ENCODE measurements around the gene KLHDC4. TPM values are rescaled to one million over a fixed set of nuclear protein-coding genes. Genes with fewer than 3 reads are reported as not detected.

Gene KLHDC4
- polyA plus RNA-seq, 4 donors = 23.7 to 28.7 (median 28.5) TPM

DNA sequence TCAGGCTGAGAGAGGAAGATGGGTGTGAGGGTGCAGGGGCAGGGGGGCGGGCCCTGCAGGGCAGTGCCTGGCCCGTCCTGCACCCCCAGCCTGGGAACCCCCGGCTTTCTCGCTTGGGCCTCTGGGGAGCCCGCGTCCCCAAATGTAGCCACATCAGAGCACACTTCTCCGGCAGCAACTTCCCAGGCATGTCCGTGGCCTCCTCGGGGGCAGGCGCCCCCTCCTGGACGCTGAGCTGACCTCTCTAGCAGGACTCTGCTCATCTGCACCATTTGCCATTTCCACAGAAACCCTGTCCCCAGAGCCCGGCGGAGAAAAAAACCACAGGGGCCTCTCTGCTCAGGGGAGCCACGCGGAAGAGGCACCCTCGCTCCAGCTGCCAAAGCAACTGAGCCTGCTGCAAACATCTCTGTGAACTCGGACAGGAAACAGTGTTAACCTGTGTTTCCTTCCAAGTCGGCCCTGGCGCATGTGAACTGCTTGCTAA is 63.4 kb downstream of the KLHDC4 start:
- DNase-seq (ENCODE audit: low read depth in 4 of 4, low spot score in 3 of 4) = no peak

DNA sequence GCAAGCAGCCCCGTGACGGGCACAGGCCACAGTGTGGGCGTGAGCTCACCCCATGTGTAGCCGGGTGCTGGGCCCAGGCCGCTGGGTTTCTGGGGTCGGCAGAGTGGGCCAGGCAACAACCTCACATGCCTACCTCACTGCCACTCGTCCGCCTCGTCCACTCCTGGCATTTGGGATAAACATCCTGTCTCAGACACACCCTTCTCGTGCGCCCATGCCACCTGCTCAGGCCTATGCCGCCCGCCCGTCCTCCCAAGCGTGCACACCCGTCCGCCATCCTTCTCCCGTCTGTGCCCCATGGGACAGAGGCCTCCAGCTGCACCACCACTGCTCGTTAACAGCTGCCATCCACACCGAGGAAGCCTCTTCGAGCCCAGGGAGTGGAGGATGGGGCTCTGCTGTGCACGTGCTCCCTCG is 64.3 kb downstream of the KLHDC4 start:
- no peak for DNase-seq (ENCODE audit: low read depth in 4 of 4, low spot score in 3 of 4)

GRCh38 chr16:87701078-87701460 is 64.7 kb downstream of the KLHDC4 start:
- DNase-seq (ENCODE audit: low read depth in 4 of 4, low spot score in 3 of 4) = no peak

GRCh38 chr16:87700406-87701077 is 65.2 kb downstream of the KLHDC4 start:
- no peak for DNase-seq (ENCODE audit: low read depth in 4 of 4, low spot score in 3 of 4)

DNA sequence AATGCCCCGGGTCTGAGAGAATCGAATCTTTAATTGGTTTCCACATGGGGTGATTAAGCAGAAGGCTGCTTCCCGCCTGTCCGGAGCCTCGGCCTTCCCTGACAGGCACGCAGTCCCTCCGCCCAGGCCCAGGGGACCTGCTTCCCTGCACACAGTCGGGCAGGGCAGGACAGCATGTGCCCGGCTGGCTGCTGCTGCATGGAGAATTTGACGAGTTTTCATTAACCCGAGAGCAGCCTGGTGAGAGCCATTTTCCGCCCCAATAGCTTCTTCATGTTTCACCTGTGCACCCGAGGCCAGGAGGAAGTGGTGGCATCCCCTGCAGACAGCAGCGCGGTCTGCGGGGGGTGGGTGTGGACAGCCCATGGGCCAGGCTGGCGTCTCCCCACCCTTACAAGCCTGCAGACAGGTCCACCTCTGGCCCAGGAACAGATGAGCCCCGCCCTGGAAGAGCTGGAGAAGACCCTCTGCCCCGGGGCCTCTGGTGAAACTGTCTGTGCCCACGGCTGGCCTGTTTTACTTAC is 67.0 kb downstream of the KLHDC4 start:
- DNase-seq (ENCODE audit: low read depth in 4 of 4, low spot score in 3 of 4) = no peak

DNA sequence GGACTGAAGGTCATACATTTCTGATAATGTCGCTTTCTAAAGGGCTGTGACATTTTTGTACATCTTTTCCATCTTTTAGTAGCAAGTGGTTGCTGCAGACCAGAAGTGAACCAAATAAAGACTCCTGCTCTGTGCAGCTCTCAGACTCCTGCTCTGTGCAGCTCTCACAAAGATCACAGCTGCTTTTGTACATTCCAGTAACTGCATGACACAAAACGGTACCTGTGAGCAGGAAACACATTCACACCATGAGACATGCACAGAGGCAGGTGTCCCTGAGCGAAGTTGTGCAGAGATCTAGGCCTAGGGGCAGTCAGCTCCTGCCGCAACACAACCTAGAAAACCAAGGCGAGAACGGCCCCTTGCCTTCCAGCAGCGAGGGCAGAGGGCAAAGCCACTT is 67.5 kb downstream of the KLHDC4 start:
- no peak for DNase-seq (ENCODE audit: low read depth in 4 of 4, low spot score in 3 of 4)

DNA sequence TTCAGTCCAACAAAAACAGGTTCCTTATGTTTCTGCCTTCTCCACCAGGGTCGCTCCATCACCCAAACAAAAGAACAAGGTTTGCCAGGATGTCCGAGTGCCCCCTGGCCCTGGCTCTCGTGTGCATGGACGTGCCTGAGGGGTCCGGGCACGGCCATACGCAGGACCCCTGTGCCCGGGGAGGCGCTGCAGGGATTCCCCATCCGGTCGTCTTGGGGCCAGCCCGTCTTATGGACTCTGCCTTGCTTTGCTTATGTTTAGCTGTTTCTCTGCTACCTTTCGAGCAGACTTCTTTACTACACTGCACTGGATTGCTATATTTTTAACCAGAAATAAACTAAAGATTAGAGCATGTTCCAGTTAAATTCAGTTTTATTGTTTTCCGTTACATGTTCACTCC is 68.0 kb downstream of the KLHDC4 start:
- no peak for DNase-seq (ENCODE audit: low read depth in 4 of 4, low spot score in 3 of 4)

DNA sequence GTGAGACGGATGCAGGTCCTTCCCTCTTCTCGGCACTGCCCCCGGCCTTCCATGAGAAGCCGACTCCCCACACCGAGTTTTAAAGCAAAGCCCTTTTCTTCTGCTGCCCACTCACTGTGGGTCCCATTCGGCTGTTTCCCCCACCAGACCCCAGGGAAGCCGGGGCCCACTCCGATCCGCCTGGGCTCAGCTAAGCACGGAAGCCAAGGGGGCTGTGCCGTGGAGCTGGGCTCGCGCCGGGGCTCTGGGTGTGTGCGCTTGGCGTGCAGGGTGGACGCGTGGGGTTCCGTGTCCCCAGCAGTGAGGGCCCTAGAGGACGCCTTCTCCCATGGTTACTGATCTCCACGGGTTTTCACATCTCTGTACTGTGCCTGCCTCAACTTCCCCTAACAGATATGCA is 68.5 kb downstream of the KLHDC4 start:
- DNase-seq (ENCODE audit: low read depth in 4 of 4, low spot score in 3 of 4) = no peak

- no peak for DNase-seq (ENCODE audit: low read depth in 4 of 4, low spot score in 3 of 4)
Observed at GRCh38 chr16:87696726-87697125, 69.1 kb downstream of the KLHDC4 start.

GRCh38 chr16:87695534-87695933 is 70.3 kb downstream of the KLHDC4 start:
- no peak for DNase-seq (ENCODE audit: low read depth in 4 of 4, low spot score in 3 of 4)

DNA sequence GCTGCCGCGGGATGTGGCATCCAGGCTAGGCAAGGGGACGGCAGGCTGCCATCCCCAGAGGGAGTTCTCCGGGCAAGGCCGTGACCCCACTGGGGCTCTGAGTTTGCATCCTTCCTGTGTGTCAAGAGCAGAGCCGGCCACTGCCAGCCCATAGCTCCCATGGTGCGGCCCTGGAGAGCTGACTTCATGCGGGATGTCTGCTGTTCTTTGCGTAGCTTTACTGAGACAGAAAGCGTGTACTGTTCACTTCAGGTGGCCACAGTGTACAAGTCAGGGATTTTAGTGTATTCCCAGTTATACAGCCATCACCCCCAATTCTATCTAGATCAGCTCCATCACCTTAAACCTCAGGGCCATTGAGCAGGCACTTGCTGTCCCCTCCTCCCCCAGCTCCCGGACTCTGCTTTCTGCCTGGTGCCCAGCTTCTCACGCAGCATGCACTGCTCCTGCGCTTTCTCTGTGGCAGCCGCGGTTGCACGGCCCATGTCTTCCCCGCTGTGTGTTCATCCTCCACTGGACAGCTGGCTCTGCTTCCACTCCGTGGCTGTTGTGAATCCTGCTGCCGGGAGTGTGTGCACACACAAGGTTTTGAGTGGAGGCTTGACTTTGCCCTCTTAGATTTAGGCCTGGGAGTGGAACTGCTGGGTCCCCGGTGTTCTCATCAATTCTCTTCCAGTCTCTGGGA is 71.2 kb downstream of the KLHDC4 start:
- no peak for DNase-seq (ENCODE audit: low read depth in 4 of 4, low spot score in 3 of 4)

GRCh38 chr16:87693827-87694226 is 72.0 kb downstream of the KLHDC4 start:
- no peak for DNase-seq (ENCODE audit: low read depth in 4 of 4, low spot score in 3 of 4)

DNA sequence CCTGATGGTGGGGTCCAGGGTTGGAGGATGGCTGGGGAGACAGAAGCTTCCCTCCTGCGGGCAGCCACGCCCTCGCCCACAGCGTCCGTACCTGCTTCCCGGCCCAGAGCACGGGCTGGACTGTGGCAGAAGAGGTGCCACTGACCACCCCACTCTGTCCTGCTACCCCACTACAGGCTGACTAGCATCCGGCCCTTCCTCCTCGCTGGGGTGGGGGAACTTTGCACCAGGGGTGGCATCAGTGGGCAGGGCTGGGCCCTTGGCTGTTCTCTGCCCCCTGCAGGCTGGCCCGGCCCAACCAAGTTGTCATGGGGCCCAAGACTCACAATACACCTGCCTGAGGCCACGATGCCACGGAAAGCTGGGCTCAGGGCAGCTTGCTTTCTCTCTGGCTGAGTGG is 73.0 kb downstream of the KLHDC4 start:
- DNase-seq (ENCODE audit: low read depth in 4 of 4, low spot score in 3 of 4) = no peak

DNA sequence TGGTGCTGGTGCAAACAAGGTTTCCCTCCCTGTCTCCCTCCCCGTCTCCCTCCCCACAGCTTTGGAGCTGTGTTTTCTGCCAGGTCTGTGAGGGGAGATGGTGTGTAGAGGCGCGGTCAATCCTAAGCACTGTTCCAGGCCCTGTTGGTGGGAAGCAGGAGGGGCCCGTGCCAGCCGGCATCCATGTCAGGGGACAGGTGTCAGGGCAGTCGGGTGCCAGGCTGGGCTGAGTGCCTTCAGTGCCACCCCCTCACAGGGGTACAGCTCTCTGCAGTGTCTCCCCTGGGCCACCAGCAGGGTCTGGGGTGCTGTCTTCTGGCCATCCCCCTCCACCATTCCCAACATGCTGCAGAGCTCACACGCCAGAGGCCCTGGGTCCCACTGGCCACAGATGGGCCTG is 73.6 kb downstream of the KLHDC4 start:
- DNase-seq (ENCODE audit: low read depth in 4 of 4, low spot score in 3 of 4) = no peak

DNA sequence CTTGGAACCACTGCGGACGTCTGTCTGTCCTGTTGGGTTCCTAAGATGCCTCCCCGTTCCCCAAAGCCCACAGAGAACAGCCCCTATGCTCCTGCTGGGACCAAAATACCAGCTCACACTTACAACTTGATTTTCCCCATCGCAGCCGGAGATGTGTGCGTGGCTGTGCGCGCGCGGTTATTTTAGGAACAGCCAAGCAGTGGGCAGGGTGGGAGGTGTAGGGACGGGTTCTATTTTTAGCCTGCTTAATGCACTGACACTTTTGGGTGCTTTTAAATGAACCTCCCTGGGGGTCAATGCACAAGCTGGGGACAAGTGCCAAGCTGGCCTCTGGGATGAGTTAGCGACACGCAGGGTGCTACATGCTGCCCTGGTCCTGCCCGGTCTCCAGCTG is 74.1 kb downstream of the KLHDC4 start:
- no peak for DNase-seq (ENCODE audit: low read depth in 4 of 4, low spot score in 3 of 4)

DNA sequence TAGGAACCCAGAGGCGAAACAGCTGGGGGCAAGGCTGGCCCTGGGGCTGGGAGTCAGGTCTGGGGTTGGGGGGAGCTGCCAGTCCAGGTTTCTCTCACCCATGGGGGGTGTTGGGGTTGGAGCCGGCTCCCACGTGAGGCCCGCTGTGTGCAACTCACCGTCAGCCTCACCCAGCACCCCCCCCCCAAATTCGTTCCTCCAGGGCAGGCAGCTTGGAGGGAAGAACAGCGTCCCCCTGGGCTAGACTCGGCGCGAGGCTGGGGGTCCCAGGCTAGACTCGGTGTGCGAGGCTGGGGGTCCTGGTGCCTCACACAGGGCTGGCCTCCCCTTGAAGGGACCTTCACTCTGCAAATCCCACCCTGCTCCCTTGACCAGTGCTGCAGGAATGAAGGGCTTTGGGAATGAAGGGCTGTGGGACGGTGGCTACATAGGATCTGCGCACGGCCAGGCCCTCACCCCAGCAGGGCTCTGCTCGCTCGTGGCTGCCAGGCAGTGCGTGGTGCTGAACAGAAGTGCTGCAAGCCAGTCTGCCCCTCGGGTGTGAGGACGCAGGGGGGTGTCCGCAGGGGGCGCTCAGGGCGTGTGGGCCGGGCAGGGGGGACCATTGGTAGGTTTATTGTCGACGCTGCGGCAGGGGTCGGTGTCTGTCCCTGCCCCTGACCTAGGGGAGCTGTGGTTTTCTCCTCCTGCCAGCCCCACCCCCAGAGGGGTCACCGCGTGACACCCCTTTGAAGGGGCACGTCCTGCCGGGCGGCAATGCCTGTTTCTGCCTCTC is 74.7 kb downstream of the KLHDC4 start:
- DNase-seq (ENCODE audit: low read depth in 4 of 4, low spot score in 3 of 4) = no peak

DNA sequence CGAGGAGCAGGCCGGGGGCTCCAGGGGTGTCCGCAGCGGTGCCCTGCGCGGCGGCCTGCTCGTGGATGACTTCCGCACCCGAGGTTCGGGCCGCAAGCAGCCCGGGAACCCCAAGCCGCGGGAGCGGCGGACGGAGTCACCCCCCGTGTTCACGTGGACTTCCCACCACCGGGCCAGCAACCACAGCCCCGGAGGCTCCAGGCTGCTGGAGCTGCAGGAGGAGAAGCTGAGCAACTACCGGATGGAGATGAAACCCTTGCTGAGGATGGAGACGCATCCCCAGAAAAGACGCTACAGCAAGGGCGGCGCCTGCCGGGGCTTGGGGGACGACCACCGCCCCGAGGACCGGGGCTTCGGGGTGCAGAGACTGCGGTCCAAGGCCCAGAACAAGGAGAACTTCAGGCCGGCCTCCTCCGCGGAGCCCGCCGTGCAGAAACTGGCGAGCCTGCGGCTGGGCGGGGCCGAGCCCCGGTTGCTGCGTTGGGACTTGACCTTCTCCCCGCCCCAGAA is 75.8 kb downstream of the KLHDC4 start:
- DNase-seq (ENCODE audit: low read depth in 4 of 4, low spot score in 3 of 4) = no peak

DNA sequence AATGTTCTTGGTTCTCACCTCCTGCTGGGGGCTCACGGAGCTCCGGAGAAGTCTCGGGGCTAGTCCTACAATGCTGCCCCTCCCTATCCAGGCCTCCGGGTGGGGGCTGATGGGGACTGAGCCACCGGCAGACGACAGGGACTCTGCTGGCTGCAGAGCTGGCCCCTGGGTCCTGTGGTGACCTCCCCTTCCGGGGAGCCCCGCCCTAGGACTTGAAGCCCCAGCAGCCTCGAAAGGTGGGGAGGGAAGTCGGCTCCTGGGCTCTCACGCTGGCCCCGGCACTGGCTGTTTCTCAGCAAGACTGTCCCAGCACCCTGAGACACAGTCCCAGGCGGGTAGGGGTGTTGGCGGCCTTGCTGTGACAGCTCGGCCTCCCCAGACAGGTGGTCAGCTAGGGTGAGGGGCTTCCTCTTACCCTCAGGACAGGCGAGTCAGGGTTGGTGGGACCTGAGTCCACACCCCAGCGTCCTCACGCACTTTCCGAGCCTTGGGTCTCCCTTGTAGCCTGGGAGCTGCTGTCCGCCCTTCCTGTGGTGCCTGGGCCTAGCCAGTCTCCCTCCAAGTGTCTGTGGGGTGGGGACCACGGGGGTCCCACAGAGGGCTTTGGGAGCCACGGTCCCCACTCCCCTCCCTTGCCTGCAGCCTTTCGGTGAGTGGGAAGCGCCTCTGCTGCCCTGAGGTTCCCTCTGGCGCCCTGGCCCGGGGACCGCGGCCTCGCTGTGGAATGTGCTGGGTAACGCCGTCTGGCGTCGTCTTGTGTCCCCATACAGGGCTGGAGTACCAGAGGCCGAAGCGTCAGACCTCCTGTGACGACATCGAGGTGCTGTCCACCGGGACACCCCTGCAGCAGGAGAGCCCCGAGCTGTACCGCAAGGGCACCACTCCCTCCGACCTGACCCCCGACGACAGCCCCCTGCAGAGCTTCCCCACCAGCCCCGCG is 76.6 kb downstream of the KLHDC4 start:
- no peak for DNase-seq (ENCODE audit: low read depth in 4 of 4, low spot score in 3 of 4)

GRCh38 chr16:87687998-87688529 is 77.7 kb downstream of the KLHDC4 start:
- DNase-seq (ENCODE audit: low read depth in 4 of 4, low spot score in 3 of 4) = no peak

Measured in right renal pelvis (tissue), 4 donors.